Neutrophil (primary cell): ENCODE results near the gene DROSHA.

Experiments
- H3K27ac ChIP-seq: fragments of 200-600 bp; sonication (generic); 2 replicates; pipeline ENCODE4 v1.5.1; 2016; ENCODE audit warnings: mild to moderate bottlenecking, moderate library complexity
- H3K27me3 ChIP-seq: fragments of 200-600 bp; sonication (generic); 2 replicates; pipeline ENCODE4 v1.6.0; 2016; ENCODE audit warnings: mild to moderate bottlenecking
- H3K36me3 ChIP-seq: fragments of 200-600 bp; sonication (generic); 2 replicates; pipeline ENCODE4 v1.5.1; 2017
- H3K4me1 ChIP-seq, 2 experiments: fragments of 200-600 bp in 1 of 2; sonication (generic) in 1 of 2; 1 replicate in 1 of 2; 2 replicates in 1 of 2; pipeline versions ENCODE4 v1.5.1 to v1.6.1; 2013 to 2016; ENCODE audit warnings: low read depth in 1 of 2, low read length in 1 of 2, mild to moderate bottlenecking in 1 of 2, moderate library complexity in 1 of 2; ENCODE audit not compliant: control insufficient read depth in 1 of 2, insufficient read depth in 1 of 2
- H3K4me3 ChIP-seq, 2 experiments: fragments of 200-600 bp in 1 of 2; sonication (generic) in 1 of 2; 1 replicate in 1 of 2; 2 replicates in 1 of 2; pipeline ENCODE4 v1.5.1; 2013 to 2016; ENCODE audit warnings: low read depth in 1 of 2, low read length in 1 of 2, mild to moderate bottlenecking in 1 of 2, moderate library complexity in 1 of 2
- H3K9me3 ChIP-seq: fragments of 200-600 bp; sonication (generic); 2 replicates; pipeline ENCODE4 v1.5.1; 2016
- TF ChIP-seq, protein P1 (sequence below): fragments of 200-600 bp; sonication (generic); IDR thresholded peaks from 2 replicates; pipeline ENCODE4 v1.5.1; 2016; ENCODE audit warnings: antibody characterized with exemption

Gene DROSHA

GRCh38 chr5:31390256-31390655 lies 141.6 kb downstream of the DROSHA start:
- Histone ChIP-seq H3K4me1 (peaks cover 0 to 3% of the 10 kb centered on the region in 2 experiments), H3K36me3 (no peaks in the 10 kb centered on the region), H3K9me3 (no peaks in the 10 kb centered on the region), H3K27me3 (no peaks in the 10 kb centered on the region), H3K4me3 (no peak overlapping the region), H3K27ac (no peak overlapping the region)
- TF ChIP-seq, protein P1, sequence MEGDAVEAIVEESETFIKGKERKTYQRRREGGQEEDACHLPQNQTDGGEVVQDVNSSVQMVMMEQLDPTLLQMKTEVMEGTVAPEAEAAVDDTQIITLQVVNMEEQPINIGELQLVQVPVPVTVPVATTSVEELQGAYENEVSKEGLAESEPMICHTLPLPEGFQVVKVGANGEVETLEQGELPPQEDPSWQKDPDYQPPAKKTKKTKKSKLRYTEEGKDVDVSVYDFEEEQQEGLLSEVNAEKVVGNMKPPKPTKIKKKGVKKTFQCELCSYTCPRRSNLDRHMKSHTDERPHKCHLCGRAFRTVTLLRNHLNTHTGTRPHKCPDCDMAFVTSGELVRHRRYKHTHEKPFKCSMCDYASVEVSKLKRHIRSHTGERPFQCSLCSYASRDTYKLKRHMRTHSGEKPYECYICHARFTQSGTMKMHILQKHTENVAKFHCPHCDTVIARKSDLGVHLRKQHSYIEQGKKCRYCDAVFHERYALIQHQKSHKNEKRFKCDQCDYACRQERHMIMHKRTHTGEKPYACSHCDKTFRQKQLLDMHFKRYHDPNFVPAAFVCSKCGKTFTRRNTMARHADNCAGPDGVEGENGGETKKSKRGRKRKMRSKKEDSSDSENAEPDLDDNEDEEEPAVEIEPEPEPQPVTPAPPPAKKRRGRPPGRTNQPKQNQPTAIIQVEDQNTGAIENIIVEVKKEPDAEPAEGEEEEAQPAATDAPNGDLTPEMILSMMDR, result no peak

GRCh38 chr5:31385774-31386537 lies 145.9 kb downstream of the DROSHA start:
- Histone ChIP-seq H3K9me3 (no peaks in the 10 kb centered on the region), H3K36me3 (no peaks in the 10 kb centered on the region), H3K27ac (no peak overlapping the region), H3K27me3 (no peaks in the 10 kb centered on the region), H3K4me1 (no peaks in the 10 kb centered on the region), H3K4me3 (no peak overlapping the region)
- TF ChIP-seq, protein P1, result no peak

DNA sequence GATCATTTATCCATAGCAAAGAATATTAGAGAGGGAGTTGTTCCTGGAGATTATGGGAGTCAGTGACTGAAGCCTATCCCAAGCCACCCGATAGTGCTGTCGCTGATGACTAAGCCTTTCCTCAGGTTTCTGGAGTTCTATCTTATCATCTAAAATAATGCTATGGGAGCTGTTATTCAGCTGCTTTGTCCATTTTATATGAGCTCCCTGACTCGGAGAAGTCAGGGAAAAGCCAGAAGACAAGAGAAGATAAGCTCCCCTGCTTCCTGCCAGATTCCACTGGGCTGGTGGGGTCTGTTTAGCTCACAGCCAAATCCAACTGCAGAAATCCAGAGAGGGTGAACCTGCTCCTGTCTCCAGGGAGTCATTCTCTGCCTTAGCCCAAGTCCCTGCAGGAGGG lies 148.2 kb downstream of the DROSHA start:
- H3K9me3 ChIP-seq, result no peaks in the 10 kb centered on the region
- H3K36me3 ChIP-seq, result no peaks in the 10 kb centered on the region
- no peak overlapping the region for H3K27ac ChIP-seq
- TF ChIP-seq, protein P1, result no peak
- H3K4me1 ChIP-seq, result no peaks in the 10 kb centered on the region
- no peak overlapping the region for H3K4me3 ChIP-seq
- no peaks in the 10 kb centered on the region for H3K27me3 ChIP-seq

GRCh38 chr5:31382051-31382878 lies 149.6 kb downstream of the DROSHA start:
- H3K36me3 ChIP-seq, result no peaks in the 10 kb centered on the region
- H3K4me3 ChIP-seq, result no peak overlapping the region
- H3K9me3 ChIP-seq, result no peaks in the 10 kb centered on the region
- no peak overlapping the region for H3K27ac ChIP-seq
- TF ChIP-seq, protein P1, result no peak
- no peaks in the 10 kb centered on the region for H3K4me1 ChIP-seq
- no peaks in the 10 kb centered on the region for H3K27me3 ChIP-seq

DNA sequence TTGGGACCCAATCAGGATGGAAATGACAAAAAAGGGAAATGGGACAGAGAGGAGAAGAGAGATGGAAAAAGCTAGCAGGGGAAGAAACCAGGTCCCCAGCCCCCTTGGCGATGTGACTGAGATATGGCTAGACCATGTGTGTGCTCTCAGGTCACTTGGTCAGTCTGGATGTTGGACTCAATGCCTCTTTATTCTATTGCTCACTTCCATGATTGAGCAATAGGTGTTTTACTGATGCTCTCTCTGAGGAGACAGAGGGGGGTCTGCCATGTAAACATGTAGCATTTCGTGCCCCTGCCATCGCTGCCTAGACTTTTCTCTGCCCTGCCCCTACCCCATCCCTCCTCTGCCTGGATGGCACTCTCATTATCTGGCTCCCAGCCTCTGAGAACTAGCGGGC lies 150.6 kb downstream of the DROSHA start:
- Histone ChIP-seq H3K27me3 (no peaks in the 10 kb centered on the region), H3K4me1 (no peaks in the 10 kb centered on the region), H3K9me3 (no peaks in the 10 kb centered on the region), H3K36me3 (no peaks in the 10 kb centered on the region), H3K4me3 (no peak overlapping the region), H3K27ac (no peak overlapping the region)
- TF ChIP-seq, protein P1, result no peak
